GM18868 (cell line): ENCODE results near the gene WDPCP.
"Not testable (repeated sequence)": the region's sequence is repeated elsewhere in the genome, so short reads cannot be mapped to it uniquely, and the experiment has no call there.

Experiments used
- ATAC-seq: cut with Tn5 transposase; IDR thresholded peaks from one replicate; pipeline ENCODE4 v1.9.1; 2021; ENCODE audit warnings: mild to moderate bottlenecking, moderate library complexity; ENCODE audit not compliant: unreplicated experiment

Gene WDPCP

DNA sequence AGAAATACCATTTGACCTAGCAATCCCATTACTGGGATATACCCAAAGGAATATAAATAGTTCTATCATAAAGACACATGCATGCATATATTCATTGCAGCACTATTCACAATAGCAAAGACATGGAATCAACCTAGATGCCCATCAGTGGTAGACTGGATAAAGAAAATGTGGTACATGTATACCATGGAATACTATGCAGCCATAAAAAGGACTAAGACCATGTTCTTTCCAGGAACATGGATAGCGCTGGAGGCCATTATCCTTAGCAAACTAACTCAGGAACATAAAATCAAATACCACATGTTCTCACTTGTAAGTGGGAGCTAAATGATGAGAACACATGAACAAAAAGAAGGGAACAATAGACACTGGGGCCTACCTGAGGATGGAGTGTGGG is 119.0 kb downstream of the WDPCP start:
- ATAC-seq = not testable (repeated sequence)

DNA sequence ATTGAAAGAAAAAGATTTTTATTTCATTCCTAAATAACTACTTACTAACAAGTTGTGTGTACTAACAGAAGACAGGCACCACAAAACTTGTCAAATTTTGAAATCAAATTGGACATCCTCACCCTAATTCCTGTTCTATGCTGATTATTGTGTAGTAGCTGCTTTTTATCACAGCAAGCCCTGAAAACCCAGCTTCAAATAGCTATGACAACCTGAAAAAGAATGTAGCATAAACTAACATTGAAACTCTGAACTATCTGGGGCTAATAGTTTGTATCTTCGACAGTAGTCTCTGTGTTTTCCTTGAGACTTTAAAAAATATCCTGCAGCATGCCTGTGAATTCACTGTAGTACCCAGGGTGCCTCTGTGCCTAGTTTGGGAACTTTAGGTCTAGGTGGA is 122.6 kb downstream of the WDPCP start:
- ATAC-seq = no peak

DNA sequence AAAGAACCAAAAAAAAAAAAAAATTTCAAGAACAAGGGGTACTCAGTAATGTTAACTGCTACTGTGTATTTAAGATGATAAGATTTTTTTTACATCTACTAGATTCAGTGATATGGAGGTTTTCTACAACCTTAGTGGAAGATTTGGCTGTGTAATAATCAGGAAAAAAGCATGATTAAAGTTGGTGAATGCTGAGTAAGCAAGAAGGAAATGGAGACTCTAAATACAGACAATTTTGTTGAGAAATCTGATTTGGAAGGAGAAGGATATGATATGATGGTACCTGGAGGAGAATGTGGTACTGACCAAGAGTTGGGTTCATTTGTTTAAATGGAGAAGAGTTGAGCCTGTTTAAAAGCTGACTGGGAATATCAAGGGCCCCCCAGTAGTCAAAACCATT is 125.1 kb downstream of the WDPCP start:
- no peak for ATAC-seq

DNA sequence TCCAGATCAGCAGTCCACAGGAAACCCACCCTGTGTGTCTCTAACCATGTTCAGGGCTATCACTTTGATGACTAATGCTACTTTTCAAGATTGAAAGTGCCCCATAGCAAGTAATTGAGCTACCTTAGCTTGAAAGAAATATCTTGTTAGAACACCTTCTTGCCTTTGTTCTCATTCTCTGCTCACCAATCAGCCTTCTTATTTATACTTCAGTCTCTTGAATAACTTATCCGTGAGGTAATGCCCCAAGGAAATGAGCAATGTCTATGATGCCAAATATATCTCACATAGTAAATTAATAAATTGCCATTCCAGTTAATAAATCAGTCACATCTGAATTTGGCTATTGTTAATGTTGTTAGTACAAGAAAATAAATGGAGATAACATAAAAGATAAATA is 141.6 kb downstream of the WDPCP start:
- ATAC-seq = no peak

- ATAC-seq = peak; percentile 75
These were observed 143.6 kb downstream of the WDPCP start for GRCh38 chr2:63444565-63445288.

DNA sequence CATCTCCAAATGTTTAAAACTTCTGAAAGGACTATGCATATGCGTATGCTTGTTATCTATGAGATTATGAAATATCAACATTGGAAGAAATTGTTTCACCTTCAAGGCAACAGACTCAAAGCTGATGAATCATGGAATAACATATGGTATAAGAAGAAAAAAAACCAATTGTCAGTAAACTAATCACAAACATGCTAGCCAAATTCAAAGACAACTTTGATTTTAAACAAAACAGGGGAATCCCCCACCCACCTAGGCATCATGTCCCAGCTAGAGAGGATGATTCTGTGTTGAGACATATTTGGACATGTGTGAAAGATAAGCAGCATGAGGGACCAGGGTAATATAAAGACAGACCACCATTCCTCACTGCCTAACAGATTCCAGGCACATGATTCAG is 147.7 kb downstream of the WDPCP start:
- ATAC-seq = no peak

DNA sequence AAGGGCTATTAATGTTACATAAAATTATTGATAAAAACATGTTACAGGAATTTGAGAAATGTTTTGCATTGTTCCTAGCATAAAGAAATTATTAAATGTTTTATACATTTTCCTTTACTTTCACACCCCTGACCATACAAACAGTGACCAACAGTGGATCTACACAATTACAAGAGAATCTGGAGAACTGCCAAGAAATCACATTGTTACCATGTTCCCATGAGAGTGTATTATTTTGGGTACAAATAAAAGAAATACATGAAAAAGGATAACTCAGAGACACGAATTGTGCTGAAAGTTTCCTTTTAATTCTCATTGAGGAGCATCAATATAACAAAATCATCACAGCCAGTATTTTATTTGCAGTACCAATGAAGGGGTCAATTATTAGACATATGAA is 150.1 kb downstream of the WDPCP start:
- no peak for ATAC-seq

GRCh38 chr2:63436488-63436887 is 151.8 kb downstream of the WDPCP start:
- ATAC-seq = no peak

GRCh38 chr2:63435070-63435469 is 153.2 kb downstream of the WDPCP start:
- no peak for ATAC-seq

DNA sequence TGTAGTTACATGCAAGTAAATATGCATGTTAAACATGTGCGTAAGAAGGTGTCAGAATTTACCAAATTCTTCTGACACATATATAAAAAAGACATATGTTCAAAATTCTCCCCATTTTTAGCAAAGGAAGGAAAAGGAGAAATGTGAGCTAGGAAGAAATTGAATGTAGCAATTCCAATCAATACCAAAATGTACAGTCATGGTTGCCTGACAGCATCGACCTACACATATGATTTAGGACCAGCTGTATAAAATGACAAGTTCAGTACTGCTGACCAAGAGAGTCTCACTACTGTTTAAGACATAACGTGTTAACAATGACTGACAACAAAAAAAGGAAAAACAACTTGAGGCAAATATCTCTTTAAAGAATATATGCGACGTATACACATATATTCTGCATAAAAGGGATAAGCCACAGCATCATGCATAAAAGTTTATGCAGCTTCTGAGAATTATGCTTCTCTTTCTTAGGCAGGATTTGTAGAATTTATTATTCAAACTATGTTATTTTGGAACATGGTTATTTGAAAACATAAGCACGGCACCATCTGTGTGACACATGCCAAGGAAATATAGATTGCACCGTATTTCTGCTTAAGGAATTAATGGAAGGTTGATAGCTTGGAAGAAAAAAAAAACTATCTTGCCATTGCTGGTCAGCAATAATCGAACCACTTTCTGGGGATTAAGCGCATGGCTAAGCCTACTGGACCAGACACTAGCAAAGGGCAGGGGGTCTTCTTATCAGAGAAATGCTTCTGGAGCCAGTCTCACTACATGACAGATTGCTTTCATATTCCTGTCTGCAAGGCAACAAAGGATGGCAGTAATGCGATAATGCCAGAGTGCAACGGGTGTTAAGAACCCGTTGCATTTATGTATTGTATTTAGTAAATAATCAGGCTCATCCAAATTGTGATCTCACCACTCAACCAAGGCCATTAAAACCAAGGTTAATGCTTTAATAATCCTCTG is 154.0 kb downstream of the WDPCP start:
- no peak for ATAC-seq

GRCh38 chr2:63432373-63432772 is 155.9 kb downstream of the WDPCP start:
- no peak for ATAC-seq

- no peak for ATAC-seq
These were observed 162.7 kb downstream of the WDPCP start for GRCh38 chr2:63425606-63426005.

- peak; percentile 70 for ATAC-seq
These were observed 163.2 kb downstream of the WDPCP start for GRCh38 chr2:63425079-63425416.

- ATAC-seq = no peak
These were observed 163.8 kb downstream of the WDPCP start for GRCh38 chr2:63424329-63425078.

- ATAC-seq = no peak
These were observed 165.7 kb downstream of the WDPCP start for GRCh38 chr2:63422556-63422955.

DNA sequence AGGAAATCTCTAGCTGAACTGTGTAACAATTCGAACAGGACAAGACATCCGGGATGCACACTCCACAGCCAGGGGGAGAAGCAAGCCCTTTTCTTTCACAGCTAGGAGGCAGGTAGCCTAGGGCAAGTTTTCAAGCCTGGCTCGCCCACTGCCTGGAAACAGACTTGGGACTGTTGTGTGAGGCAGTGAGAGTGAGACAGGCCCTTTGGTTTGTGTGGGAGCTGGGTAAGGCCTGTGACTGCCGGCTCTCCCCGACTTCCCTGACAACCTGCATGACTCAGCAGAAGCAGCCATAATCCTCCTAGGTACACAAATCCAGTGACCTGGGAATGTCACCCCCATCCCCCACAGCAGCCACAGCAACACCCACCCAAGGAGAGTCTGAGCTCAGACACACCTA is 179.7 kb downstream of the WDPCP start:
- ATAC-seq = no peak

GRCh38 chr2:63406641-63407040 is 181.6 kb downstream of the WDPCP start:
- no peak for ATAC-seq

GRCh38 chr2:63403820-63404219 is 184.5 kb downstream of the WDPCP start:
- ATAC-seq = no peak

DNA sequence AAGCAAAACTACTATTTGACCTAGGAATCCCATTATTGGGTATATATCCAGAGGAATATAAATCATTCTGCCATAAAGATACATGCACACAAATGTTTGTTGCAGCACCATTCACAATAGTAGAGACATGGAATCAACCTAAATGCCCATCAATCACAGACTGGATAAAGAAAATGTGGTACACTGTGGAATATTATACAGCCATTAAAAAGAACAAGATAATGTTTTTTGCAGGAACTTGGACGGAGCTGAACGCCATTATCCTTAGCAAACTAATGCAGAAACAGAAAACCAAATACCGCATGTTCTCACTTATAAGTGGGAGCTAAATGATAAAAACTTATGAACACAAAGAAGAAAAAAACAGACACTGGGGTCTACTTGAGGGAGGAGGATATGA is 185.4 kb downstream of the WDPCP start:
- ATAC-seq = not testable (repeated sequence)

DNA sequence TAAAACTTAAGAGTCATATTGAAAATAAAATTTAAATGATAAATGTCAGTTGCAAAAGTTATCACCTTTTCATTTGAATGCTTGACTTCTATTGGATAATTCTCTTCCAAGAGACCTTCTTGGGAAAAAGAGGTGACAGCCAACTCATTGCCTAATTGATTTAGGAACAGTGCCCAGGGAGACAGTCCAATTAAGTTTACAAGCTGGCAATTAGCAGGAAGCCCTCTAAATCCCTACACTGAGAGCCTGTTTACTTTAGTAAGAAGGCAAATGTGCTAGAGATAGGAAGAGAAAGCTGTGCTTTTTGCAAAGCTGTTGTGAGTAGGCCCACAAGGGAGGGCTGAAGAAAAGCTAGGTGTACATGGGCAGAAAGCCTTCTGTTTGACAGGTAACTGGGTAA is 189.1 kb downstream of the WDPCP start:
- ATAC-seq = no peak

- ATAC-seq = no peak
These were observed 208.8 kb downstream of the WDPCP start for GRCh38 chr2:63379451-63379850.
